HG03354 (cell line): ENCODE results near the gene USP35.

Experiments used
- ATAC-seq: cut with Tn5 transposase; IDR thresholded peaks from one replicate; pipeline ENCODE4 v1.9.1; 2021; ENCODE audit warnings: mild to moderate bottlenecking; ENCODE audit not compliant: unreplicated experiment, poor library complexity, severe bottlenecking

The USP35 gene

GRCh38 chr11:78212586-78213371 is 24.1 kb downstream of the USP35 start:
- no peak for ATAC-seq

DNA sequence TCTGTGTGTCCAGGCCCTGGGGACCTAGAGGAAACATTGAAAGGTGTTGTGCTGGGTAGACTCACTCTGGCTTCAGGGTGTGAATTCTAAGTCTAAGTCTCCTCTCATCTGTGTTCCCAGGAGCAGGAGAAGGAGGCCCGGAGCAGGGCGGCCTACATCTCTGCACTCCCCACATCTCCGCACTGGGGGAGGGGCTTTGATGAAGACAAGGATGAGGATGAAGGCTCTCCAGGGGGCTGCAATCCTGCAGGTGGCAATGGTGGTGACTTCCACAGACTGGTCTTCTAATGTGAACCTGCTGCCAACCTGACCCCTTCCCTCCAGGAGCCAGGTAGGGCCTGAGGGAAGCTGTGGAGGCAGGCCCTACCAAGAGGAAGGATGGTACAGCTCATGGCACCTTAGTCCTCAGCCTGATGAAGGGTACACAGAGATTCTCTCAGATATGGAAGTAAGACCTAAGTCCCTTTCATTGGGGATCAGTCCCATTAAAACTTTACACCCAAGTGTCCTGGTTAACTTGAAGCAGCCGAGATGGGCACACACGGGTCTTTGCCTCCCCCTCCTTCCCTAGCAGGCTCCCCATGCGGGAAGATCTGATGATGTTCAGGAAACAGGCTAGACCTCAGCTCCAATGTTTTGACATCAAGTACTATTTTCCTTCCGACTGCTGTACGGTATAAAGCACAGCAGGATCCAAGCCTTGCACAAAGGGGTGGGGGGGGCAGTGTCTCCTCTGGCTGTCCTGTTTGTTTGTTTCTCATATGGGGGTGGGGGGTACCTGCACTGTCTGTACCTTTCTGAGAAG is 25.0 kb downstream of the USP35 start:
- no peak for ATAC-seq

DNA sequence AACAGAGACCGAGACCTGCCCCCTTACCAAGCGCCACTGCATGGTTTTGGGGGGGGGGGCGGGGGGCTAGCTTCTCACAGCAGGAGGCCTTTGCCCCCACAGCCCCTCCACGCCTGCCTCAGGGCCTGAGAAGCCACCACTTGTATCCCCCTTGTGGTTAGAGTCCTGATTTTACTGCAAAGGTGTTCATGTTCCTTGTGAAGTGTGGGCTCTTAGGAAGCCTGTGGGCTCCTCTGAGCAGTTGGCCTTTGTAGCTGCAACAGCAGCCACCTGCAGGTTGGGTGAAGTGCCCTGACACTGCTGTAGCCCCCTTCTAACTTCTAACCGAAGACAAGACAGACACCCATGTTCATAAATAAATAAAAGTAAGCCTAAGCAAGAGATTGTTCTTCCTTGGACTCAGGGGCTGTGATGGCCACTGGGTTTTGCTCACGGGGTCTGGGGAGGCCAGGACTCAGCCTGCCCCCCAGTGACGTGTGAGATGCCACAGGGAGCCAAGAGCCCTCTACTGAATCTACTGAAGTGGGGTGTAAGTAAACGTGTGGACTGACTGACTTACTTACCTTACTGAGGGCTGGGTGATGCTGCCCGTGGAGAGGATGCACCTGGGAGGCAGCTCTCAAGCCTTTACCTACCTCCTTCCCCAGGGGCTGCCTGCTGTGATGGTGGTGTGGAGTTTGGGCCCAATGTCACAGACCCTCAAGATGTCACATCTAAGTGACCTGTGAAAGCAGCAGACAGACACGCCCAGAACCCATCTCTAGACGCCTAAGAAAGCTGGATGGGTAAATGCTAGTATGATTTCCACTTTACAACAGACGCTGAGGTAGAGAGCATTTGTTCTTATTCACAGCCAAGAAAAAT is 25.8 kb downstream of the USP35 start:
- ATAC-seq, result no peak

- ATAC-seq, result no peak
Measured at GRCh38 chr11:78216021-78216420, 27.3 kb downstream of the USP35 start.

DNA sequence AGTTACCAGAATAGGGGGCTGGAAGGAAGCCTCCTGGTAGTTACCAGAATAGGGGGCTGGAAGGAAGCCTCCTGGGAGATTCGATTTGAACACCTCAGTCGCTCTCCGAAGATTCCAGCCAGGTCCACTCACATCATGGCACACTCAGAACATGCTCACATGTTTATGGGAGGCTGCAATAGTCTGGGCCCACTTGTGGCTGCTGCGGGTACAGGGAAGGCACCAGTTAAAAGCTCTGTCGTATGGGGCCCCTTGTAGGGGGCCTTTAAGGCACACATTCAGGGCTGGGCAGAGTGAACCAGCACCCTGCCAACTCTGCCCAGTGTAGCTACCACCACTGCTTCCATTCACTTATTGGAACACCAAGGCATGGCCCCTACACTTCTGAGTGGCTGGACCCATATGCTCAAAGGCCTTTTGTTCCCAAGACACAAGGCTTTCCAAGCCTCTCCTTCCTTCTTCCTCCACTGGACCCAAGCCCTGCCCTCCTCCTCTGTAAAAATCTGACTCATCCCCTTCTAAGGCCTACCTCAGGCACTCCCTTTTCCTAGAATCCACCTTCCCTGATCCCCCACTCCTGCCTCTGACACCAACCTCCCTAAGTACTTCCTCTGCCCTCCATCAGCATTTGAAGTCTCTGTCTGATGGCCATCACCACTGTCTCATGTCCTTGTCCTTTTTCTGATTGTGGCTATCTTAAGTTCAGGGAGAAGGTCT is 28.0 kb downstream of the USP35 start:
- no peak for ATAC-seq

- ATAC-seq, result no peak
Measured at GRCh38 chr11:78217650-78218541, 29.2 kb downstream of the USP35 start.

DNA sequence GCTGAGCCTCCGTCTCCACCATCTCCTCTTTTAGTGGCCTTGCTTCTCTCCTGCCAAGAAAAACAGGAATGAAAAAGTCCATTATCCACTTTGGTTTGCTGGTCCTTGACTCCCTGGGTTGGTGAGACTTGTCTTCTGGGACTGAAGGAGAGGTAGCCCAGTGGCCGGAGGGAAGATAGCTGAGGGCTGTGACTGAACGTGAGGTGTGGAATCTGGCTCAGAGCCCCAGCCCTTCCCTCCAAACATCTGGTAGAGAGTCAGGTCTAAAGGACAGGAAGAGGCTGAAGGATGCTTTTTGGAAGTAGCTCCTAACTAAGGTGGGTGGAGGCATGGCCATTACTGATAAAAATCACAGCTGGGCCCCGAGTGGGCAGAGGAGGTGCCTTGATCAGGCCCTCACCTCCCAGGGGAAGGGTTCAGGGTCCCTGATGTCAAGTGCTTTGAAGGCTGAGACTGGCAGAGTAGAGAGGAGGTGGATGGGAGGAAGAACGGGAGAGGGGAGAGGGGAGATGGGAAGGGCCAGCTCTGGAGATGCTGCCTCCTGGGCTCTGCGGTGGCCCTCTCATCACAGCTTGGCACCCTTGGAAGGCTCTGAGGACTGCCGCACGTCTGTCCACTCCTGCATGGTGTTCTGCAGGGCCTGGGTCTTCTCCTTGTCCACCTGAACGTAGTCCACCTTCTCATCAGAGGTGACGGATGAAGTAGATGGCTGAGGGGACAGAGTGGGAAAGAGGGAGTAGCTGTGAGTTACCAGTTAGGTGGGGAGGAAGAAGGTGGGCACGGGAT is 30.2 kb downstream of the USP35 start:
- no peak for ATAC-seq

GRCh38 chr11:78219493-78220217 is 30.9 kb downstream of the USP35 start:
- ATAC-seq, result no peak

DNA sequence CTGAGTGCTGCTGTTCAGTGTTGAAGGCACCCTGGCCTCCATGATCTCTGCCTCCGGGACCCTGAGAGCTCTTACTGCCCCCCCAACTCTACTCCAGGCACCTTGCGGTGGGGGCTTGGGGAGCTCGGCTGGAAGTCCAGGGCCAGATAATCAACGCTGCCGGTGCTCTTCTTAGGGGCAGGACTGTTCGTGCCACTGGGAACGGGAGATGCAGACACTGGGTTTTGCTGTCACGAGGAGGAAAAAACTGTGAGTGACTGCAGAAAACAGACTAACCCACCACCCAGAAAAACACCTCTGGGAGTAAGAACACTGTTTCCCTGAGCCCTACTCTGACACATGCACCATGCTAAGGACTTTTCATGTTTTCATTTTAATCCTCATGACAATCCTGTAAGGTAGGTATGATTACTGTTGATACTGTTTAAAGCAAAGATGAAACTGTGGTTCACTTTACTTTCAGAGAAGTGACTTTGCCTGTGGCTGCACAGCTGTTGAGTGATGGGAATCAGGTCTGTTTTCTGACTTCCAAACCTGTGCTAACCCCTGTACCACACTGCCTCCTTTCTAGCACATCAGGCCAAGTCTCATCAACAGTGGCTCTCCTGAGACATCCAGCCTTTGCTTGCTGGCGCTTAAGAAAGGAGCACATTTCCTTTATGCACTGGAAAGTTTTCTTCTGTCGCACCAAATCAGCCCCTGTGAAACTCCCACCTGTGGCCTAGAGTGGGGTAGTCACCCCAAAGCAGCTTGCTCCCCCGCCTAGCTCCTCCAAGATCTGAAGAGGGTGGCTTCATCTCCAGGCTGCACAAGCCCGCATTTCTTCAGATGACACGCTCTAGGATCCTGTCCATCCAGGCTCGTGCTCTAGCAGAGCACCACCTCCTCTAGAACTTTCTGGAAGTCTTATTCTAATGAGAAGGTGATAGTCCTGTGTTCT is 31.8 kb downstream of the USP35 start:
- ATAC-seq, result no peak

DNA sequence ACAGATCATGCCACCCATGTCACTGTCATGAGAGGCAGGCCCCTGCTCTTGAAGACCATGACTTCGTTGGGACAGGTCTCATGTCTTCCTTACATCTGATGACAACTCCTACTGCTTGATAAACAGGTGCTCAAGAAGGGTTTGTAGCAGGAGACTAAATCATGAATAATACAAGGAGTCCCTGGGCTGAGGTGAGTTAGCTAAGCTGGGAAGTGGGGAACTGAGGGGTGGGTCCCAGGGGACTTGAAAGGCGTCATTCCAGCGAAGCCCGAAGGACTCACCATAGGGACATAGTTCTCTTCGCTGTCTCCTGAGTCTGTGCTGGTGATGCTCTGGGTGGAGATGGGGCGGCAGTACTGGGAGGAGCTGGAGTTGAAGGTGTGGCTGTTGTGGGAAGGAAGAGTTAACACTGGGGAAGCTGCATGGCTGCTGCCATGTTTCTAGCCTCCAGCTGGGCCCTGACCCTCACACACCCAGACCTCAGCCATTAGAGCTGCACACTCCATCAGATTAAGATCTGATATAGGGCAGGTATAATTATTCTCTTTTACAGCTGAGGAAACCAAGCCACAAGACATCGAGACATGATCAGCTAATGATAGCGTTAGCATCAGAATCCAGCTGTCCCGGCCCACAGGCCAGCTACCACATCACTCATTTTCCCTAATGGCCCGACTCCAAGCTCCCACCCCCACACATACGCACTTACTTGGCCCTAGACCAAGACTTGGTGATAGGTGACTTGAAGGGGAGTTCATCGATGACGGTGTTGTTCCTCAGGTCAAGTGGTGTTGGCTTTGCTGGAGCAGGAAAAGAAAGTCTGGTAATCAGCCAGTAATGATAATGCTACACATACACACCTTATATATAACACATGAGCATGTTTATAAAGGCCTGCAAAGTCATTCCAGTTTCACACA is 32.9 kb downstream of the USP35 start:
- ATAC-seq, result no peak

- ATAC-seq, result peak; percentile 2
Measured at GRCh38 chr11:78222726-78223125, 34.0 kb downstream of the USP35 start.

DNA sequence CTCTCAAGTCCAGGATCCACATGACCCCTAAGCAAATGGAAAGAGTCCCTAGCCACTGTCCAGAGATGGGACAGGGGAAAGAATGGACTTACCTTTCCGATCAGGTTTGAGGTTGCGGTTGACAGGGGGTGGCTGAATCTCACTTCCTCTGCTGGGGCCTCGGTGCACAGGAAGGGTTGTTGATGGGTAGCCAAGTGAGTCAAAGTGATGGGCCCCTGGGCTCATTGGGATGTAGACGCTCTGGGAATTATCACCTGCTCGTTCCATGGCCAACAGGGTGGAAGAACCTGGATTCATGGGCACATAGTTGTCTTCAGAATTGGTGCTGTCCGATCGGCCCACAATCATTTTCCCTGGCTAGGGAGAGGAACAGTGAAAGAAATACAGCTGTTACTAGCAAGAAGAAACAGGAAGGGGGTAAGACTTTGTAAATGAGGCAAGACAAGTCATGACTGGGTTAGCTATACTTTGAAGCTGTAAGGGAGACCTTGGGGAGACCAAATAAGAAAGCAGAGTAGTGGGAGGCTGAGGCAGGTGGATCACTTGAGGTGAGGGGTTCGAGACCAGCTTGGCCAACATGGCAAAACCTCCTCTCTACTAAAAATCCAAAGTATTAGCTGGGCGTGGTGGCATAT is 34.7 kb downstream of the USP35 start:
- peak; percentile 78 for ATAC-seq

GRCh38 chr11:78224506-78224905 is 35.8 kb downstream of the USP35 start:
- no peak for ATAC-seq

DNA sequence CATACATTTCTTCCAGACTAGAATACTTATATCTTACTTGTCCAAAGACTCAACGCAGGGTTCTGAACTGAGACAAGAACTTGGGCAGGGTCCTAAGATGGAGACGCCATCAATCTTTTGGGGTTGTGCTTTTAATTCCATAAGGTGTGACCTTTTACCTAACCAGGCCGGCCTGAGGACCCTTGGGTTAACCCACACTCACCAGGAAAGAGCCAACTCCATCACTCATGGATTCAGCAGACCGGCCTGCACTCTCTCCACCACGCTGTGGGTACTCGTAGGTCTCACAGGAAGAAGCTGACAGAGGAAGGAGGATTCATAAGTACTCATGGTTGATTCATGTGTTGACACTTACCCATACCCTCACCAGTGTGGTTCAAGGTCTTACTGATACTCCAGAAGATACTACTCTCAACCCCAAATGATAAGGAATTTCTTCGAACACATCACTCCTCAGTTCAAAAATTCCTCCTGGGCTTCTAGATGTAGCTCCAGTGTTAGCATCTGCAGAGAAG is 36.2 kb downstream of the USP35 start:
- no peak for ATAC-seq
